Measurements from ENCODE around the gene PLXNA4.

The PLXNA4 gene

DNA sequence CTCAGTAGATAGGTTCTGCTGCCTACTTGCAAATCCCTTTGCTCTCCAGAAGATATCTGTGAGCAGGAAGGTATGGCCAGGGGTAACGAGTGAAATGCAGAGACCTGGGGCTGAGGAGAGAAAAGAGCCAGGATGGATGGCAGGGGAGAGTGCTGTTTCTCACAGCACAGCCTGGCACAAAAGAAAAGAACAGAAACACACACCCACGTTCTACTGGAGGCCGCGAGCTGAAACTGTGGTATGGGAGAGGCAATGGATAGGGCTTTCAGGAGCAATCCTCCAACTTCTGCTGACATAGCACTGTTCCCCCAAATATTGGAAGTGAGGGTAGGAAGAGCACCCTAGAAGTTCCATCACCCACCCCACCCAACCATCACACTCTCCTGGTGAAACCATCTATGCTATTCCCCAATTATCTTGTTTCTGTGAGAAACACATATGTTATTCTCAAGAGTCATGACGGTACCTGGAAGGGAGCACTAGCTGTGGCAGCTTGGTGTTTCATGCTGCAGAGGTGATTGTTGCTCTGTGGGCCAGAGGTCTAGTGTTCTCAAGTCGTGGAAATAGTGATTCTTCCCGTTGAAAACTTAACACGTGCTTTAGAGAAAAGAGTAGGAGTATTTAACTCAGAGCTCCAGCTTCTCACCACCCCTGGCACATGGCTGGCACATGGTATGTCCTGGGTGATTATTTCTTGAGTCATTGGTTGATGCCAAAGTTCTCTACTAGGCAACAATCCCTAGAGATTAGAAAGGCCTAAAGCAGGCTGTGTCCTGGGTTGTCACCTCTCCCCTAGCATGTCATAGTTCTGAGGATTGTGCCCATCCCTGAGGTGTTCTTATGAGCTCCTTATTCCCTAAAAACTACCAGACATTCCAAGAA lies 198.3 kb downstream of the PLXNA4 start:
- no peak for DNase-seq

DNA sequence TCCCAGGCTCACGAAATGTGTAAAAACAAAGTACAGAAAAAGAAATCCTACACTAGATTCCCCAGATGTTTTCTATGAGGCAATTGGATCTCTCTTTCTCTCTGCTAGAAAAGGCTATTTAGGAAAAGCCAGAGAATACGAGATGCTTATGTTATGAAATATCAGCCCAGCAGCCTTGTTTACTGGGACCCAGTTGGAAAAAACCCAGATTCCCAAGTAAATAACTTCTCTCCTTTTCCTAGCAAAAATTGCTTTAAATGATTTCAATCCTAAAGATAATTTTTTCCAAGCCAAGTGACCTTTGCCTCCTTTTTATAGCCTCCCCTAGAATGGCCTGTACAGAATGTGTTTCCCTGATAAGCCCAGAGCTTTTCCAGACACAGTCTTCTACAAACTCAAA lies 199.3 kb downstream of the PLXNA4 start:
- no peak for DNase-seq

DNA sequence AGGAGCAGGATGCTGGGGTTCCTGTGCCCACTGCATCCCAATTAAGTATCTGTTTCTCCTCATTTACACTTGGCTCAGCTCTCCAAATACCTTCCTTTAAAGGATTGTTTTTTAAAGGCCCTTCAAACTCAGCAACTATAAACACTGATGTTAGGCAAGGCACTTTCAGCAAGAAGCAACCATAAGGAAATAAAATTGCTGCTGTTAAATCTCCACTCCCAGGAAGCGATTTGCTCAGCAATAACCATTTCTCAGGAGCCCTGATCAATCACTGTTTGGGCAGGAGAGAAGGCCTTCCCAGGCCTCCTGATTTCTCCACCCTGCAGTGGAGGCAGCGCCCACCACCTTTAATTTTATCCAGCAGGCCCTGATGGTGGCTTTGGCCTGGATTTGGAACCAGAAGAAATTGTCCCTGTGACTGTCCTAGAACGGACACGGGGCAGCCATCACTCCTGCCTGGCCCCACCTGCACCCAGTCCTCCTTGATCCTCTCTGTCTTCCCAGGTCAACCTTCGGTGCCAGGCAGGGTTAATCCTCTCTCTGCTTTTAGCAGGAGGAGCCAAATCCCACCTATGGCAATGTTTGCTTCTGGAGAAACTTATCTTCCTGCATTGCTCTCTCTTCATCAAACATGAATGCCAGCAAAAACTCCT lies 199.8 kb downstream of the PLXNA4 start:
- no peak for DNase-seq

DNA sequence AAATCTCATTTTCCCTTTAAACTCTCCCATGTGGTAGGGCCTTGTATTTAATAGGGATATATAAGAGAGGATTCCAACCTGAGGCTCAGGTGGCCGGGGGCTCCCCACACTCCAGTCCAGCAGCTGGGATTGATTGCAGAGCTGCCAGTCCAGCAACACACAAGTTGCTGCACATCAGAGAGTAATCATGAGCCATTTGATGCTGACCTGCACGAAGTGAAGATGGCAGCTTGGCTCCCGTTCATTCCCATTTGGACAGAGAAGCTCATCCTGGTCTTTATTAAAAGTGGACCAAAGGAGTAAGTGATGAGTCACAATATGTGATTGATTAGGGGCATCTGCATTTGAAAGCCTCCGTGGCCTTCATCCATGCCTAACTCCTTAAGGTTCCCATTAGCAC lies 202.4 kb downstream of the PLXNA4 start:
- no peak for DNase-seq

DNA sequence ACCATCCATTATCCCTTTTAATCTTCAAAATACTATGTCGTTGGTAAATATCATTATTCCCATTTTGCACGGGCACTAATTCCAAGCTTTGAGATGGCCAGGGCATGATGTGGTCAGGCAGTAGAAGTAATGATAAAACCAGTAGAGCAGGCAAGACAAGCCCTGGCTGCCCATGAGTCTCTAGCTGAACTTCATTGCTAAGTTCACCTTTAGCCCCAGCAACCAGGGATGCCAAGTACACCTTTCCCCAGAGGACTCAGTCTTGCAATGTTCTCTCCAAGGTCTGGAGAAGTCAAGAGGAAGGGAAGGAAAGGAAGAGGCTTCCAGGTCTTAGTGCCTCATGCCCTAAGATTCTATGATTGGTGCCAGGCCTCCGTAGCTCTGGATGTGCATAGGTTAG lies 203.2 kb downstream of the PLXNA4 start:
- no peak for DNase-seq

DNA sequence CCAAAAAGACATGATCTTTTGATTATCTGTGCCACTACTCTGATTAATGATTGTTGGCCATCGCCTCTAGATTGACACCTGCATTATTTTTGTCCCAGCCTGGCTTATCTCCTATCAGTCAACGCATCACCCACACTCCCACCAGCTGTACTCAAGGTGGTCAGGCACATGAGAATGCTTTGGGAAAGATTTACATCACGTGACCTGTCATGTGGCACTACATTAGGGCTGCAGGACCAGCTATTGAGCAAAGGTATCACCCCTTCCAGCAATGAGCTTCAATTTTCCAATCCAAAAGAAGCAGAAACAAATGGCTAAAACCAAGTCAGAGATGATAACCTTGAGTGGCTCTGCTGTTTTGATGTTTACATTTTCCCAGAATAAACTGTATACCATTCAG lies 204.3 kb downstream of the PLXNA4 start:
- DNase-seq: no peak

DNA sequence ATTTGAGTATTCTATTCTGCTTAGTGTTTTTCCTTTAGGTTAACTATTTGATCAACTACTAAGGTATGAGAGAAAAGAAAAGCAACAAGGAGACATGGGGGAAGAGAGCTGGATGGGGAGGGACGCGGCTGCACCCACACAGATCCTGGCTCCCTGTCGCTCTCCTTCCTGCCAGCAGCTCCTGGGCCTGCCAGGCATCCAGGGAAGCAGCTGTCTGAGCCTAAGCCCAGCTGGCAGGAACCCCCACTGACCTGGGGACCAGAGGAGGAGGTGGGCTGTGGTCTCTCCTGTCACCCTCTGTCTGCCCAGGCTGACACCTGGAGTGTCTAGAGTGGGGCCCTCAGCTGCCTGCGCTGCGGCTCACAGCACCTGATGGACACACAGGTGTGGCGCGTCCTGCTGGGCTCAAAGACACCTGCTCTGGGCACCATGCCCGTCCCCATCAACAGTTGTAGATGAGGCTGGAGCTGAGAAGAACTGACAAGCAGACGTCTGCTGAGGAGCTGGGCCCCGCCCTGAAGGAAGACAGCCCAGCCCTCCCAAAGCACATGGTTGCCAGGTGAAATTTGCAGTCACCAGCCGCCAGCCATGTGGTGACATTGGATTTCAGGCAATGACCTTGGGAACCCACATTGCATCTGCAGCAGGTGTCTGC lies 207.9 kb downstream of the PLXNA4 start:
- no peak for DNase-seq

DNA sequence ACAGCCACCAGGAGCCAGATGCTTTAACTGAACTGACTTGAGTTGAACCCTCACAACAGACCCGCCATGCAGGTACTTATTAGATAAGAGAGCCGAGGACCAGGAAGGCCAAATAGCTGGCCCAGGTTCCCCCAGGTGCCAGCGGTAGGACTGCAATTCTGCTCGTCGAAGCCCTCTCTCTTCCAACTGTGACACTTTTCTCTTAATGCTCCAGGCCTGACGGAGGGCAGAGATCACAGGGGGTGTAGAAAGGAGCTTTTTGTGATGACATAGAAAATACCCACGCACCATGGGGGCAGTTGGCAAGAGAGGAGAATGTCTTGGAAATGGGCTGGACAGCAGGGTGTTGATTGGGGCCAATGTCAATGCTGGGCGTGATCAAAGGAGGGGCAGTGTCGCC lies 208.5 kb downstream of the PLXNA4 start:
- DNase-seq: no peak

DNA sequence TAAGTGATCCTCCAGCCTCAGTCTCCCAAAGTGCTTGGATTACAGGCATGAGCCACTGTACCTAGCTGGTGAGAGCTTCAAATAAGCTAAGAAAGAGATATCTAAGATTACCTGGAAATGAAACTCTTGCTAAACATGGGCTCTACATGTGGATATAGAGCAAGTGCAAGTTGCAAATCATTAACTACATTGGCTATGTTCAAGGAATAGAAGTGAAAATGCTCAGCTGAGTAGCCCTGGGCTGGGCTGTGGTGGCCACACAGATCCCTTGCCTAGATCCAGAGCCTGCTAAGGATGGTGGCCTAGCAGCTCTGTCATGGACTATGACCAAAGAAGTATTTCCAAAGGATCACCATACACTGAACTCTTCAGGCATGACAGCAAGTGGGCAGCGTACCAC lies 209.3 kb downstream of the PLXNA4 start:
- DNase-seq: no peak

DNA sequence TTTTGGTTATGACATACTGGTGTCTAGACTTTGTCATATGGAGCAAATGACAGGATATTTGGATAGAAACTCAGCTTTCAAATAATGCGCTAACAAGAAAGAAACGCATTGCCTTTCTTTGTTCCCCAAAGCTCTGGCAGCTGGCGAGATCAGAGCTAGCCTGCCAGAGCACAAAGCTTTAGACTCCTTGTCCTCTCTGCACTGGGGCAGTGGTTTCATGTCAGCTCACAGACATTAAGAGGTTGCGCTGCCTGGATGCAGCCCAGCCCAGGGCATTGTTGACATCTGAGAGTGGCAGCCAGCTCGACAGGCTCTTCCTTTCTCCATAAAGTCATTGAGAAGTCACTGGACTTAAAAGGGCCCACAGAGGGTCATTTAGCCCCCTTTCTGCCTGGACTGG lies 212.0 kb downstream of the PLXNA4 start:
- DNase-seq: no peak

DNA sequence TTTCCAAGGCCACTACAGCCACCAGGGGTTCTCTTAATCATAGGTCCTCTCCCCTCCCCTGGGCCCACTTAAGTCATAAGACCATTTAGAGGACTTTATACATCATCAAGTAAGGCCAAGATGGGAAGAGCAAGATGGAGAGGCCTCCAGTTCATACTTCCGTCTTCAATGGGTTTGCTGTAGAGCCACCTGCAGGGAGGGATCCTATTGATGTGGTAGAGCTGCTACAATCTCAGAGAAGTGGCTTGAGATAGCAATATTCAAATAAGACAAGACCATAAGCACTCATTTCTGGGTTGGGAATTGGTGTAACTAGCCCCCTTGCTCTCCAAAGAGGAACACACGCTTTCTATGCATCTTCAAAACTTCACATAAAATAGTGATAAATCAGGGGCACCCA lies 214.2 kb downstream of the PLXNA4 start:
- DNase-seq: no peak

DNA sequence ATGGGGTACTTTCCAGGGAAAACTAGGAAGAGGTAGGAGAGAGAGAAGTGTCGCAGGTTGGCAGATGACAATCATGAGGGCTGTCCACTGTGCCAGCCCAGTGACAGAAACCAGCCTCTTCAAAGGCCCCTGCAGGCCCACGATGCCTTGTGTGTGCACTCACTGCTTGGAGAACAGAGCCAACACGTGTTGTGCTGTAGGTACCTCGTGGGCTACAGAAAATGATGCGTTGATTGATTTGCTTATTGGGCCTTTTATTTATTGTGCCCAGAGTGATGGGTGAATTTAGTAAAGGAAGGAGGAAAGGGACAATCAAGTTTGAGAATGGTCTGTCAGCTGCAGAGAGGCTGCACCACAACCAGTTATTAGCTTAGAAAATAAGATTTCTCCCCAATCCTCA lies 215.1 kb downstream of the PLXNA4 start:
- no peak for DNase-seq

DNA sequence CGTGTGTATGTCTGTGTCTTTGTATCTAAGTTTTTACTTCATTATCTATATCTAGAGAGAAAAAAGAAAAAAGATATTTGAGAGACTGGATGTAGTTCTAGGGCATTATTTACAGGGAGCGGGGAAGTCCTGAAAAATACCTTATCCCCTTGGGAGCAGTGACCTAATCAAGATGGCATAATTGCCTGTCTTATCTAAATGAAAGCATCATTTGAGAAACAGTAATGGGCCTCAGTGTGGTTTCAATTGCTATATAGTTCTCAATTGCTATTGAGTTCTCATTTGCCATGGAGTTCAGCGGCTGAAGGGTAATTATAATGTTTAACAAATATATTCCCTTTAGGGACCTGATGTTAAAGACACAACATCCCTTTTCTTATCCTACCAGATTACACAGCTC lies 216.5 kb downstream of the PLXNA4 start:
- peak; percentile 33 for DNase-seq

DNA sequence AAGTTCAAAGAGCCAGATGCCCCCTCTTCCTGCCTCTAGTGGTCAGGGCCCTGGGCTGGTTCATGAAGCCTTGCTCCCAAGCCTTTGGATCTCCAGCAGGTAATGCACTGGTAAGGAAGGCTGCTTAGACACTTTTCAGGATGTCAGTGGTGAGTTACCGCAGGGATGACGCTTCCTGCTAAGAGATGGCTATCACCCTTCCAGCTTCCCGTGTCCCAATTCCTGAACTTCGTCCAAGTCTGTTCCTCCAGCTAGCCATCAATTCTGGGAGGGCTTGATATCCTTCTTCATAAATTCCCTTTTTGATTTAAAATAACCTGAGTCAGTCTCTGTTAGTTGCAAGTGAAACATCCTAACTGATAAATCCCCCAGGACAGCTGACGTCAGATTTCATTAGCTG lies 221.2 kb downstream of the PLXNA4 start:
- no peak for DNase-seq

DNA sequence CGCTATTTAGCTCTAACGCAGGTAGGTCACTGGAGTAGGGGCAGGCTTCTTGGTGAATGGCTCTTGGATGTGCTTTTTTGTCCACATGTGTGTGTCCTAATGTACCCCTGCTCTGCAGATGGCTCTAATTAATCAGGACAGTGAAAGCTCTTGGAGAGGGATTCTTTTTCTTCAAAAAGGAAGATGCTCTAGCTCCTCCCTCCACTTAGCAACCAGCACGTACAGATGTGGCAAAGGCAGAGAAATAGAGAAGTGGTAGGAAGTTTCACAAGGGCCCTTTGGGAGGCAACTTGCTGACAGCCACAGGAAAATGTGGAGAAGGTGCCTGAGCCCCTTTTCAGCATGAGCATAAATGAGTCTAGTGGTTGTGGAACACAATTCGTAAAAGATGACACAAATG lies 221.7 kb downstream of the PLXNA4 start:
- DNase-seq: no peak

DNA sequence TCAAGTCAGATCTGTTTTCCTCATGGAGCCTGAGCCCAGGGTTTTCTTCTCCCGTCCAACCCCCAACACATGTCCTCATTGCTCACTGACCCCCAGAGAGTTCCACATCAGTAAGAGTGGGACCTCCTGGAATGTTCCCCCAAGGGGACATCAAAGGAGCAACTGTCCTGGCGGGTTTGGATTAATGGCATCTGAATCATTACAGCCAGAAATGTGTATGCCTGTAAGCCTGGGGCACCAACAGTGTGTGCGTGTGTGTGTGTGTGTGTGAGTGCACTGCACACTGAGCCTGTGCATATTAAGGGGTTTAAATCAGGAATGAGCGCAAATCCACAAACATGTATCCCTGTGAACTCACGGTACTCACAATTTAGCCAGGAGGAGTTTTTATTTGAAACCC lies 222.3 kb downstream of the PLXNA4 start:
- no peak for DNase-seq

DNA sequence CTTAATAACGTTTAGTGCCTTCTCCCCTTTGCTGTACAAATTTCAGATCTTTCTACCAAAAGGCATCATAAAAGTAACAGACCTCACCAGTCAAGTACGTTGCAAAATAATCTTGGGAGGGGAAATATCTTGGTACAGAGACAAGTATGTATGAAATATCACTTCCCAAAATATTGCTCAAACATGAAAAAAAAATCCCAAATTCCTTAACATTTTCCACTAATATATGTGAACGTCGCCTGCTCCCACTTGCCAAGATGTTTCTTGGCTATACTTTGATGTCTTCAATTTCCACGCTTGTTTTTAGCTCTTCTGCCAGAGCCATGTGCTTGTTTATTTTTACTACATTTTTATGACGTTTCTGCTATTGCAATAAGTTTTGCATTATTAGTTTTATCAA lies 223.5 kb downstream of the PLXNA4 start:
- DNase-seq: no peak

DNA sequence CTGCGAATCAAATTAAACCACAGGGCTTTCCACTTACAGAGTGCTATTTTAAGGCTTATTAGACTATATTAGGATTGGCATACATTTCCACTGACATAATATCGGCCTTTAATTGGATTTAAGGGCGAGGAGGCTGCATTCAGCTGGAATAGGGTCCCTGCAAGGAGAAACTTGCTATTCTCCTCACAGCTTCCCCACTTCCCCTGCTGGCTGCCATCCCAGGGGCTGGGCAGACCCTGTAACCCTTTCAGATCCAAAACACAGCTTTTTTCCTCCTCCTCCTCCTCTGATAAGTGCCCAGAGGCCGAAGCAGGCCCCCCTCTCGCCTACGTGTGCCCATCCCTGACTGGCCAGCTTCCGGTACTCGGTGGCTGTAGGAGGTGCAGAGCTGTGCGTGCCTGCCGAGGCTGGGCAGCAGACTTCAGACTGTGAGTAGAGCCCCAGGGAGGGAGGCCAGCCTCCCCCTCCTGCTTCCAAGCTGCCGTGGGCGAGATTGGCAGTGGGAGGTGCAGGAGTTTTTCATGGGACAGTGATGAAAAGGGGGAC lies 224.2 kb downstream of the PLXNA4 start:
- DNase-seq: no peak

DNA sequence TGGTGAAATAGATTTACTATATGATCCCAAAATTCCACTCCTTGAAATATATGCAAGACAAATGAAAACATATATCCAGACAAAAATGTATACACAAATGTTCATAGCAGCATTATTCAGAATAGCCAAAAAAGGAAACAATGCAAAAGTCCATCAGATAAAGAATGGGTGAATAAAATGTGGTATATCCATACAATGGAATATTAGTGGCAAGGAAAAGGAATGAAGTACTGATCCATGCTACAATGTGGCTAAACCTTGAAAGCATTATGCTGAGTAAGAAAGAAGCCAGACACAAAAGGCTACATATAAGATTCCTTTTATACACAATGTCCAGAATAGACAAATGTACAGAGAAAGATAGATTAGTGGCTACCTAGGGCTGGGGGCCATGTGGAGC lies 225.5 kb downstream of the PLXNA4 start:
- no peak for DNase-seq

DNA sequence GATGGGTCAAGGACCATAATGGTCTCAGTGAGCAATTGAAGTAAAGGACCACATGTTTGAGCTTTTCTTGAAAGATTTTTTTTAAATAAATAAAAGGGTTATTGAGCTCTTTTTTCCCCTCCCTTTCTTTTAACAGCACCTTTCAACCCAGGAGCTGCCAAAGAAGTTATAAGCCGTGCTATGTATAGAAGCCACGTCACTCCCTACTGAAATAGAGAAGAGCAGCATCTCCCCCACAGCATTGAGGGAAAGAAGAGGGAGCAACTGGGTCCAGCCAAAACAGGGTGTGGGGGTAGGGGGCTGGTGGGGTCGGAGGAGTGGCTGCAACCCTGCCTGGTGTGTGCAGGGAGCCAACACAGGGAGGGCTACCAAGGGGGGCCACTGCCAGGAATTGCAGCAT lies 227.2 kb downstream of the PLXNA4 start:
- DNase-seq: no peak

DNA sequence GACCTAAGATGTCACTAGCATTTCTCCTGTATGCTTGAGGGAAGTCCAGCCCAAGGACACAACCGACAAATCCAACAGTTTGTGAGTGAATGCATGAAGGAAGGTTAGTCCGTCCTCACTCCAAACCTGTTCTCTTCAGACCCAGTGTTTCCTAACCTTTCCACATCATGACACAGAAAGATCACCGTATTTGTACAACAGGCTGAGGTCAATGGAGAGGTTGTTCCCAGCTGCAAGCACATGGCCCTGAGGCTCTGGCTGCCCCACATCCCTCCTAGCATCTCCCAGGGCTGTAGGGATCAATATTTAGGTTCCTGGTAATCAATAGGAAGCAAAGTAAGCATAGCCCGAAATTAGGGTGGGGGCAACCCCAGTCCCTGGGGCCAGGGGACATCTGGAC lies 227.9 kb downstream of the PLXNA4 start:
- DNase-seq: no peak

DNA sequence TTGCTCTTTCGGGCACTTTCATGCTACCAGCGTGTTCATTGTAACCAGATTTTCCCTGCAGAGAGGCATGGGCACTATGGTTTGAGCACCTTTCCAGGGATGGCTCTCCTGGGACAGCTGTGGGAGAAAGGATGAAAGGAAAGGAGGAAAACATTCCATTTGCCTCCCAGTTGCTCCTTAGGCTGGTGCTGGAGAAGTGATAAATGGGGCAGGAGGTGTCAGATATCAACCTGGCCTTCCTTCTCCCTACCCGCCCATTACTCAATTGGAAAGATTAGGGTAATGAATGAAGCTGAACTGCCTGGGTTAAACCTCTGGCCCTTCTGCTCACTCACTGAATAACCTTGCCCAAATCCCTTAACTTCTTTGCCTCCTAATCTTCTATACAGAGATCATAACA lies 228.4 kb downstream of the PLXNA4 start:
- DNase-seq: no peak

DNA sequence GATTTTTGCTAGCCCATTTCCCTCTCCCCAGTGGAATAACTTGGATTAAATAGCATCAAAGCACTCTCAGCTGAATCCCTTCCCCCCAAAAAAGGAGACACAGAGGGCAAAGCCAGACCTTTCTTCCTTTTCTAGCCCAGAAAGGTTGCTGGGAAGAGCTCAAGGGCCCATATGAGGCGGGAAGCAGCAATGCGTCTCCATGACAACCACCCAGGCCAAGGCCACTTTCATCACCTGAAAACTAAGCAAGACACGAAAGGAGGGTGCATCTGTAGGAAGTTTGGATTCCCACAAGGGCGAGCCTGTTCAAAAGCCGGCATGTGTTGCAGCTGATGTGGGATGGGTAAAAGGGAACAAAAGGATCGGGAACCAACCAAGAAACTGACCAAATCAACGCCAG lies 229.1 kb downstream of the PLXNA4 start:
- no peak for DNase-seq

DNA sequence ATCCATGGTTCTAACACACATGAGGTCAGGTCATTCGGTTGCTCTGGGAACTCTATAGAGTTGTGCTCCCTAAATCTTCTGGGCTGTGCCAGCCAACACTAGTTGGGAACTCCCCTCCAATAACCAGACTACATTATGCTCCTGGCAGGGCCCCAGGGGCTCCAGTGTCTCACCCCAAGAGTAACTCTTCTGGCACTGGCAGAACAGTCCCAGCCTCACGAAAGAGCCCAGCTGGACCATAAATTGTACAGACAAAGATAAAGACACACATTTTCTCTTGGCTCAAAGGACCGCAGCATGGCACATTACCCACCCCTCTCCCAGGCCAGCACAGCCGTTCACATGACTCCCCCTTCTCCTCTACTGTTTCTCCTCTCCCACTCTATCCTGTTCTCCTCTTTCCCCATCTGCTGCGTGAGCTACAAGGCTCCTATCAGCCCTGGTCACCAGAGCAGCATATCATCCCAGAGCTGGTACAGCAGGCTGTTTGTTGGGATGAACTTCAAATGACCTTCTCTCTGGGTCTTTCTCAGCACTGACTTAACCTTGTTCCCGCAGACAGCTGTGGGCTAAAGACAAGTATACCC lies 230.6 kb downstream of the PLXNA4 start:
- DNase-seq: no peak

Measured in NCI-H1436 (cell line).